H9 (cell line): Measurements from ENCODE around the gene PARP9. TPM values are rescaled to one million over a fixed set of nuclear protein-coding genes. Genes with fewer than 3 reads are reported as not detected.

Source experiments
- DNase-seq: peaks from one replicate; pipeline ENCODE4 v3.0.0-alpha.2; 2017
- H2AFZ ChIP-seq: one replicate; pipeline ENCODE4 v1.6.1; 2013; ENCODE audit warnings: mild to moderate bottlenecking, low read length, control low read depth, moderate library complexity
- H2AK5ac ChIP-seq: 2 replicates; pipeline ENCODE4 v1.6.1; 2013; ENCODE audit warnings: low read length, control low read depth, mixed read lengths; ENCODE audit not compliant: insufficient read length
- H2BK120ac ChIP-seq: one replicate; pipeline ENCODE4 v1.6.1; 2013; ENCODE audit warnings: low read depth, mild to moderate bottlenecking, low read length, control low read depth, inconsistent platforms; ENCODE audit not compliant: poor library complexity, severe bottlenecking
- H2BK12ac ChIP-seq: 2 replicates; pipeline ENCODE4 v1.6.1; 2013; ENCODE audit warnings: low read length, control low read depth, mixed read lengths, low read depth; ENCODE audit not compliant: insufficient read length
- H2BK15ac ChIP-seq: 2 replicates; pipeline ENCODE4 v1.6.1; 2013; ENCODE audit warnings: low read depth, low read length, control low read depth
- H2BK20ac ChIP-seq: one replicate; pipeline ENCODE4 v1.6.1; 2013; ENCODE audit warnings: low read depth, mild to moderate bottlenecking, low read length, control low read depth, inconsistent platforms; ENCODE audit not compliant: poor library complexity, severe bottlenecking
- H2BK5ac ChIP-seq: 2 replicates; pipeline ENCODE4 v1.6.1; 2013; ENCODE audit warnings: low read length, control low read depth, mixed read lengths; ENCODE audit not compliant: insufficient read length
- H3K14ac ChIP-seq: 2 replicates; pipeline ENCODE4 v1.6.1; 2013; ENCODE audit warnings: low read length, control low read depth; ENCODE audit not compliant: insufficient read depth
- H3K18ac ChIP-seq: 2 replicates; pipeline ENCODE4 v1.6.1; 2013; ENCODE audit warnings: low read depth, mild to moderate bottlenecking, mixed read lengths, low read length, control low read depth; ENCODE audit not compliant: insufficient read length
- H3K23ac ChIP-seq: 2 replicates; pipeline ENCODE4 v1.6.1; 2013; ENCODE audit warnings: low read length, control low read depth, mixed read lengths, low read depth; ENCODE audit not compliant: insufficient read length
- H3K23me2 ChIP-seq: 2 replicates; pipeline ENCODE4 v1.6.1; 2013; ENCODE audit warnings: low read depth, mild to moderate bottlenecking, mixed read lengths, low read length, control low read depth; ENCODE audit not compliant: insufficient read length, poor library complexity, severe bottlenecking
- H3K27ac ChIP-seq: 2 replicates; pipeline ENCODE4 v1.5.1; 2013; ENCODE audit warnings: low read length, control low read depth, mixed read lengths, low read depth; ENCODE audit not compliant: insufficient read length
- H3K27me3 ChIP-seq: 2 replicates; pipeline ENCODE4 v1.6.1; 2013; ENCODE audit warnings: low read length, control low read depth, inconsistent platforms; ENCODE audit not compliant: insufficient read depth
- H3K4ac ChIP-seq: 2 replicates; pipeline ENCODE4 v1.6.1; 2013; ENCODE audit warnings: low read depth, mild to moderate bottlenecking, control low read depth, inconsistent platforms, low read length, moderate library complexity
- H3K4me1 ChIP-seq: 2 replicates; pipeline ENCODE4 v1.6.1; 2013; ENCODE audit warnings: low read length, control low read depth, inconsistent platforms; ENCODE audit not compliant: insufficient read depth
- H3K4me2 ChIP-seq: 2 replicates; pipeline ENCODE4 v1.6.1; 2013; ENCODE audit warnings: low read length, control low read depth, mixed read lengths; ENCODE audit not compliant: insufficient read length, insufficient read depth
- H3K56ac ChIP-seq: 2 replicates; pipeline ENCODE4 v1.6.1; 2013; ENCODE audit warnings: low read depth, mild to moderate bottlenecking, mixed read lengths, low read length, control low read depth; ENCODE audit not compliant: insufficient read length
- H3K79me1 ChIP-seq: 2 replicates; pipeline ENCODE4 v1.6.1; 2013; ENCODE audit warnings: low read depth, mild to moderate bottlenecking, moderate library complexity, low read length, control low read depth, inconsistent platforms; ENCODE audit not compliant: insufficient read depth, poor library complexity, severe bottlenecking
- H3K79me2 ChIP-seq: 2 replicates; pipeline ENCODE4 v1.6.1; 2013; ENCODE audit warnings: low read length, control low read depth, inconsistent platforms; ENCODE audit not compliant: insufficient read depth
- H3K9ac ChIP-seq: 2 replicates; pipeline ENCODE4 v1.6.1; 2013; ENCODE audit warnings: low read length, control low read depth, mixed read lengths; ENCODE audit not compliant: insufficient read length; ENCODE audit errors: extremely low read depth
- H3K9me3 ChIP-seq: one replicate; pipeline ENCODE4 v1.6.1; 2013; ENCODE audit warnings: low read depth, low read length, inconsistent platforms; ENCODE audit not compliant: control insufficient read depth
- H3T11ph ChIP-seq: one replicate; pipeline ENCODE4 v1.6.1; 2013; ENCODE audit warnings: mild to moderate bottlenecking, low read length, control low read depth, inconsistent platforms
- H4K20me1 ChIP-seq: one replicate; pipeline ENCODE4 v1.6.1; 2013; ENCODE audit not compliant: control insufficient read depth, insufficient read length, insufficient read depth
- H4K5ac ChIP-seq: 2 replicates; pipeline ENCODE4 v1.6.1; 2013; ENCODE audit warnings: low read depth, mild to moderate bottlenecking, mixed read lengths, low read length, control low read depth; ENCODE audit not compliant: insufficient read length
- H4K8ac ChIP-seq: replicated peaks from 2 replicates; pipeline ENCODE4 v1.6.1; 2013; ENCODE audit warnings: low read length, control low read depth, mixed read lengths, low read depth; ENCODE audit not compliant: insufficient read length
- H4K91ac ChIP-seq: 2 replicates; pipeline ENCODE4 v1.6.1; 2013; ENCODE audit warnings: low read depth, mild to moderate bottlenecking, moderate library complexity, mixed read lengths, low read length, control low read depth; ENCODE audit not compliant: insufficient read length
- H3K27ac Mint-ChIP-seq, 3 experiments: 2 replicates in 2 of 3; 3 replicates in 1 of 3; pipeline ENCODE4 v1.8.0; 2020 to 2021; ENCODE audit warnings: mixed read lengths in 3 of 3, mild to moderate bottlenecking in 1 of 3, moderate library complexity in 1 of 3
- H3K27me3 Mint-ChIP-seq: 2 replicates; pipeline ENCODE4 v1.8.0; 2021; ENCODE audit warnings: low read depth, mild to moderate bottlenecking, moderate library complexity, mixed read lengths
- H3K36me3 Mint-ChIP-seq, 3 experiments: 2 replicates in 2 of 3; 3 replicates in 1 of 3; pipeline ENCODE4 v1.8.0; 2020 to 2021; ENCODE audit warnings: low read depth in 3 of 3, mixed read lengths in 3 of 3; ENCODE audit not compliant: insufficient read depth in 1 of 3
- H3K4me1 Mint-ChIP-seq, 2 experiments: 2 replicates each; pipeline ENCODE4 v1.8.0; 2020; ENCODE audit warnings: mixed read lengths in 2 of 2
- H3K4me3 Mint-ChIP-seq, 2 experiments: 2 replicates in 1 of 2; 3 replicates in 1 of 2; pipeline ENCODE4 v1.8.0; 2020 to 2021; ENCODE audit warnings: mild to moderate bottlenecking in 2 of 2, mixed read lengths in 2 of 2, moderate library complexity in 1 of 2
- H3K9me3 Mint-ChIP-seq, 2 experiments: 2 replicates in 1 of 2; 3 replicates in 1 of 2; pipeline ENCODE4 v1.8.0; 2020; ENCODE audit warnings: mild to moderate bottlenecking in 2 of 2, mixed read lengths in 2 of 2, moderate library complexity in 1 of 2
- WGBS: extraction: QIAGEN DNeasy Blood & Tissue Kit; methylation state at CpG from one replicate; pipeline ENCODE4 v1.1.7; 2013; ENCODE audit warnings: missing lambda C conversion rate, low lambda C conversion rate, mixed read lengths; ENCODE audit not compliant: insufficient read length; ENCODE audit errors: extremely low coverage; 5-methylcytosine and 5-hydroxymethylcytosine counted together
- total RNA-seq: library from RNA; stranded (reverse); gene quantifications from 2 replicates; pipeline ENCODE4 v1.2.1, GENCODE V29; 2021
- TF ChIP-seq, protein P1 (sequence below): fragments of 200-600 bp; sonication (generic); conservative IDR thresholded peaks from 3 replicates; pipeline ENCODE4 v1.8.0; 2021; ENCODE audit warnings: antibody characterized with exemption, mild to moderate bottlenecking

PARP9 gene
- total RNA-seq, 1 experiment from 2014 or later, result 3.4 TPM

DNA sequence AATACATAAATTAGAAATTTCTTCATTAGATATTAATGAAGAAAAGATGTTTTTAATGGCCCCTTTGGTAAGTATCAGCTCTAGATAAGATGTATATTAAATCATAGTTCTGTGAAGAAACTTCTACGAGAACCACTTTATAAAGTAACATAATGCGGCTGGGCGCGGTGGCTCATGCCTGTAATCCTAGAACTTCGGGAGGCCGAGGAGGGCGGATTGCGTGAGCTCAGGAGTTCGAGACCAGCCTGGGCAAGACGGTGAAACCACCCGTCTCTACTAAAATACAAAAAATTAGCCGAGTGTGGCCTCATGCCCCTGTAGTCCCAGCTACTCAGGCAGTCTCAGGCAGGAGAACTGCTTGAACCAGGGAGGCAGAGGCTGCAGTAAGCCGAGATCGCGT lies 51.8 kb downstream of the PARP9 start:
- TF ChIP-seq, protein P1, sequence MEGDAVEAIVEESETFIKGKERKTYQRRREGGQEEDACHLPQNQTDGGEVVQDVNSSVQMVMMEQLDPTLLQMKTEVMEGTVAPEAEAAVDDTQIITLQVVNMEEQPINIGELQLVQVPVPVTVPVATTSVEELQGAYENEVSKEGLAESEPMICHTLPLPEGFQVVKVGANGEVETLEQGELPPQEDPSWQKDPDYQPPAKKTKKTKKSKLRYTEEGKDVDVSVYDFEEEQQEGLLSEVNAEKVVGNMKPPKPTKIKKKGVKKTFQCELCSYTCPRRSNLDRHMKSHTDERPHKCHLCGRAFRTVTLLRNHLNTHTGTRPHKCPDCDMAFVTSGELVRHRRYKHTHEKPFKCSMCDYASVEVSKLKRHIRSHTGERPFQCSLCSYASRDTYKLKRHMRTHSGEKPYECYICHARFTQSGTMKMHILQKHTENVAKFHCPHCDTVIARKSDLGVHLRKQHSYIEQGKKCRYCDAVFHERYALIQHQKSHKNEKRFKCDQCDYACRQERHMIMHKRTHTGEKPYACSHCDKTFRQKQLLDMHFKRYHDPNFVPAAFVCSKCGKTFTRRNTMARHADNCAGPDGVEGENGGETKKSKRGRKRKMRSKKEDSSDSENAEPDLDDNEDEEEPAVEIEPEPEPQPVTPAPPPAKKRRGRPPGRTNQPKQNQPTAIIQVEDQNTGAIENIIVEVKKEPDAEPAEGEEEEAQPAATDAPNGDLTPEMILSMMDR, result no peak
- no peak overlapping the region for H4K8ac ChIP-seq
- H2BK12ac ChIP-seq, result no peak overlapping the region
- no peak overlapping the region for H3K27ac ChIP-seq
- no peak overlapping the region for H4K91ac ChIP-seq
- H3K79me2 ChIP-seq, result peaks cover 28% of the 10 kb centered on the region
- no peak overlapping the region for H3K56ac ChIP-seq
- peaks cover 3% of the 10 kb centered on the region for H3K79me1 ChIP-seq
- peaks cover 48 to 50% of the 10 kb centered on the region in 2 experiments for H3K4me1 Mint-ChIP-seq
- H3K36me3 Mint-ChIP-seq, result no peaks in the 10 kb centered on the region
- no peak overlapping the region for H2BK5ac ChIP-seq
- DNase-seq, result peak; percentile 31
- H3K4me1 ChIP-seq, result no peaks in the 10 kb centered on the region; the same call in 1 of the 2 replicates
- H3K18ac ChIP-seq, result no peak overlapping the region
- H3K23me2 ChIP-seq, result peaks cover 11% of the 10 kb centered on the region
- no peak overlapping the region for H3K14ac ChIP-seq
- no peak overlapping the region for H3K4ac ChIP-seq
- no peak overlapping the region for H2BK20ac ChIP-seq
- H3T11ph ChIP-seq, result no peak overlapping the region
- H3K4me3 Mint-ChIP-seq, result peak overlapping the region; percentile 30 to 31; a peak in 3 of 5 replicates
- H3K9me3 Mint-ChIP-seq, result peaks cover 0 to 3% of the 10 kb centered on the region in 2 experiments; a peak in 1 of 5 replicates
- no peak overlapping the region for H3K27ac Mint-ChIP-seq
- no peaks in the 10 kb centered on the region for H4K20me1 ChIP-seq
- H3K27me3 Mint-ChIP-seq, result no peaks in the 10 kb centered on the region; the same call in 1 of the 2 replicates
- no peak overlapping the region for H3K4me2 ChIP-seq
- H3K9me3 ChIP-seq, result no peaks in the 10 kb centered on the region
- no peak overlapping the region for H3K23ac ChIP-seq
- peak overlapping the region; percentile 18 for H3K9ac ChIP-seq
- no peak overlapping the region for H2AFZ ChIP-seq
- H4K5ac ChIP-seq, result no peak overlapping the region
- H2AK5ac ChIP-seq, result no peak overlapping the region
- no CpG with 5 or more reads among the region's 15 CpGs for WGBS
- H2BK120ac ChIP-seq, result no peak overlapping the region
- H3K27me3 ChIP-seq, result no peaks in the 10 kb centered on the region
- H2BK15ac ChIP-seq, result no peak overlapping the region
